Mammary epithelial cell (primary cell): ENCODE data around the gene PARD3B.

ENCODE experiments used
- CTCF ChIP-seq, 2 donors: IDR thresholded peaks in 1 of 2; conservative IDR thresholded peaks in 1 of 2; 2 replicates each; pipeline ENCODE4 v1.5.1; 2011 to 2012; ENCODE audit warnings: inconsistent platforms in 2 of 2, low read length in 2 of 2, mild to moderate bottlenecking in 2 of 2, control low read depth in 1 of 2, low read depth in 1 of 2; ENCODE audit not compliant: insufficient read depth in 1 of 2; ENCODE audit errors: extremely low read depth in 1 of 2
- EZH2 ChIP-seq: IDR thresholded peaks from 2 replicates; pipeline ENCODE4 v1.6.1; 2012; ENCODE audit warnings: low read length, inconsistent platforms, borderline replicate concordance

GRCh38 chr2:204900910-204901309, 355.6 kb downstream of the PARD3B start:
- TF ChIP-seq CTCF (conservative IDR thresholded peaks at IDR 0.05 in 1 of 2, IDR thresholded peaks at IDR 0.05 in 1 of 2; ENCODE audit: extremely low read depth in 1 of 2, insufficient read depth in 1 of 2, low read depth in 1 of 2, low read length in 2 of 2) (no peak), EZH2 (no peak)
